HG02884 (cell line): ENCODE data around the gene ITGA1.
"Not testable (repeated sequence)": the region's sequence is repeated elsewhere in the genome, so short reads cannot be mapped to it uniquely, and the experiment has no call there.

Source experiments
- ATAC-seq: cut with Tn5 transposase; IDR thresholded peaks from one replicate; pipeline ENCODE4 v1.9.1; 2021; ENCODE audit warnings: mild to moderate bottlenecking, moderate library complexity; ENCODE audit not compliant: unreplicated experiment

ITGA1 gene

DNA sequence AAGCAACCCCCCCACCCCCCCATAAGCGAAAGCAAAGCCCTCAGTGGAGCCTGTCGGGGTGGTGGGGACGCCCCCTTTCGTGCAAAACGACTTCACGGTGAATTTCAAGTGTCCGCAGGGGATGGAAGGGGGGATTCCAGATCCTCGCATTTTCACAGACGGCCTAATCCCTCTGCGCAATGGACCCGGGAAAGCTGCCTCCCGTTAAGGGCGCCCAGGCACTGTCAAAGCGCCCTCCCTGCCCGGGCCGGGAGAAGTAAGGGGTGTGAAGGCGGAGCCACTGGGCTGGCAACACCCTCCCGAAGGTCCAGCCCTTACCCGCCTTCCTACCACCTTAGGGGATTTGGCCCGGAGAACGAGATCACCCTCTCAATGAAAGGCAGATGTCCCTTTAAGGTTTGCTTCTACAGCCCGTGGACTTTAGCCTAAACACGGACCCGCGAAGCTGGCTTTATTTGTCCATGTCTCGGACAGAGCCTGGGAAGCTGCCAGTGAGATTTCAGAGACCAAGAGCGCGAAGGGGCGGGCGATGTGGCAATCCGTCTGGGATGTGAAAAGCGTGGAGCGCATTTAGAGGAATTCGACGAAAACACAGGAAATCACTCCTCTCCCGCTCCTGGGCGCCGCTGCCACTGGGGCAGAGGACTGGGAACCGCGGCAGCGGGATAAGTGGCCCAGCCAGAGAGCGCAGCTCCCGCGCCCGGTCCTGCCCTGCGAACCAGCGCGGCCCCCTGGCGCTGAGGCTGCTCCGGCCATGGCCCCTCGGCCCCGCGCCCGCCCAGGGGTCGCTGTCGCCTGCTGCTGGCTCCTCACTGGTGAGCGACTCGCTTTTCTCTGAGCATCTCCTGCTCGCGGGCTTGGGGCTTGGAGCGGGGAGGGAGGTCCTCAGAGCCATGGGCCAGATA, at the start of gene ITGA1, which contains the start of gene PELO:
ITGA1 (plus strand) TSS at position 317 of the 905 bp plus-strand sequence; CDS start at position 755, 438 bp downstream.
PELO (plus strand) TSS at position 317 of the 905 bp plus-strand sequence. CDS start 12,479 bp downstream, outside the sequence.
- peak; percentile 65 for ATAC-seq

DNA sequence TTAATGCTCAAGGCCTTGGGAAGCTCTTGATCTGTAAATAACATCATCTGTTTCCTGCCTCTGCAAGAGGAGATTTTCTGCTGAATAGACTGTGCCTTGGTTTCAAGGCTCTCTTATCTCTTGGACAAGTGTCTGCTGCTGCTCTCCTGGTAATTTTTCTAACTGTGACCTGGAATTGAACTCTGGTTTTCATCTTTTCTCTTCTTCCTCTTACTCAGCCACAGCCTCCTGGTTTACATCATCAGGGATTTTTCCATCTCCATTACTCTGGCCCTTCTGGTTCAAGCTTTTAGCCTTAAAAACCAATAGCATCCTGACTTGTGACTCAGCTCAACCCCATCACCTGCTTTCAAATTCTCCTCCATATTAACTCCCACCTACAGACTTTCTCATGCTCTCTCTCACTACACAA, 49.6 kb upstream of the ITGA1 start:
- ATAC-seq = peak; percentile 87

DNA sequence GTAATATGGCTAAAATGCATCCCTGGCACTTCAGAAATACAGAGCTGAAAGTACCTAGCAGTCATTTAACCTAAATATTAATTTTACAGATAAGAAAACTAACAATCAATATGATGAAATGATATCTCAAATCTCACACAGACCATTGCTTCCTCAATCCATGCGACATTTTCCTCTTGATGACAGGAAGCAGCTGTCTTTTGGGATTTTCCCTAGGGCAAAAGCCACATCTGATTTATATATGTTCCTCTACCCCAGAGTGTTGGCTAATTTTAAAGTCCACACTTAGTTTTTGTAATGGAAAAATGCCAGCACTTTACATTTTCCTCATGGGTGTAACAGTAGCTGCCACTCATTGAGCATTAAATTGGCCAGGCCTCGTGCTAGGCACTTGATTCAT, 47.7 kb upstream of the ITGA1 start:
- no peak for ATAC-seq

DNA sequence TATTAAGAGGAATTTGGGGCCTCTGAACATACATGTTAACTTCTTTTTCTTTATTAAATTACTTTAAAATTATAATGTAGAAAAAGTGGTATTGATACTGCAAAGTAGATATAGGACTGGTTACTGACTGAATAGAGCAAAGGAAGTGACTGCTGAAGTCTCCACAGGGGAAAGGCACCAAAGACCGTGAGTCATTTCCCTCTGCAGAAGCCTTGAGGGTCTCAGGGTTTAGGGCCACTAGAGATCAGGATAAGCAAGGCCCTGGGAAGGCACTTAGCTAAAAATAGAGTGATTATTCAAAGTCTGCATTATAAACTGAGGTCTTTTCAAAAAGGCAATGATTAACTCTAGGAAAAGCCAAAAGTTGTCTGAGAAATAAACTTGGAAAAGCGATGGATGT, 44.7 kb upstream of the ITGA1 start:
- no peak for ATAC-seq

DNA sequence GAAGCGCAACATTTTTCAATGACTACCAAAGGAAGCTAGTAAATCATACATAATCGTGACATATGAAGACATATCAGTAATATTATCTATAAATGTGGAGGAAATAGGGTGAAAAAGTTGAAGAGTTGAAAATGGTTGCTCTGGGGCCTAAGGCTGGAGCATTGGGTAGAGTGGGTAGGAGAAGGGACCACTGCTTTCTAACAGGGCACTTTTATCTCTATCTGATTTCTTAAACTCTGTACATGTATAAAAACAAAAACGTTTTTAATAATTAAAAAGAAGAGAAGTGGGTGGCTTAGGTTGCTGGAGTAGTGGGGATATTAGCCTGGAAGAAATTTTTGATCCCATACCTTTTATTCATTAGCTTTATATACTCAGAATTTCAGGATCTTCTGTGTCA, 44.2 kb upstream of the ITGA1 start:
- ATAC-seq = no peak

DNA sequence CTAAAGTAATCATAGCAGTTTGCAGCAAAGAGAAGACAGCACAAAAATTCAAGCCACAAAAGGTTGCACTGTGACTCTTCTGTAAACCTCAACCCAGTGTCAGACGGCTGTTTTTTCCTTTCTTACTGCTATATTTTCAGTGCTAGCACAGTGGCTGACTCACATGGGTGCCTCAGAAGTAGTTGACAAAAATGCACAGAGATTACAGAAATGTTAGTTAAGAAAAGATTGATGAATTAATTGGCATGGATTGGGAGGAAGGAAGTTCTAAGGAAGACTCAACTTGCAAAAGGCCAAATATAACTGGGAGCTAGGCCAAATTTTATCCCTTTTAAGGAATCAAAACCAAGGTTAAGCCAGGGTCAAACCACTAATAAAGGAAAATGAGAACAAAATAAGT, 43.7 kb upstream of the ITGA1 start:
- peak; percentile 86 for ATAC-seq

DNA sequence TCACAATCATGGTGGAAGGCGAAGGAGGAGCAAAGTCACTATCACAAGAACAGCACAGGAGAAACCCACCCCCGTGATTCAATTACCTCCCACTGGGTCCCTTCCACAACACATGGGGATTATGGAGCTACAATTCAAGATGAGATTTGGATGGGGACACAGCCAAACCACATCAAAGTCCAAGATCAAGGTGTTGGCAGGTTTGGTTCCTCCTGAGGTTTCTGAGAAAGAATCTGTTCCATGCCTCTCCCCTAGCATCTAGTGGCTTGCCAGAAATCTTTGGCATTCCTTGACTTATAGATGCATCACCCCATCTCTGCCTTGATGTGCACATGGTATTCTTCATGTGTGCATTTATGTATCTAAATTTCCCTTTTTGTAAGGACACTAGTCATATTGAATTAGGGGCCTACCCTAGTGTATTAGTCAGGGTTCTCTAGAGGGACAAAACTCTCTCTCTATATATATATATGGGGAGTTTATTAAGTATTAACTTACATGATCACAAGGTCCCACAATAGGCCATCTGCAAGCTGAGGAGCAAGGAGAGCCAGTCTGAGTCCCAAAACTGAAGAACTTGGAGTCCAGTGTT, 42.8 kb upstream of the ITGA1 start:
- not testable (repeated sequence) for ATAC-seq

DNA sequence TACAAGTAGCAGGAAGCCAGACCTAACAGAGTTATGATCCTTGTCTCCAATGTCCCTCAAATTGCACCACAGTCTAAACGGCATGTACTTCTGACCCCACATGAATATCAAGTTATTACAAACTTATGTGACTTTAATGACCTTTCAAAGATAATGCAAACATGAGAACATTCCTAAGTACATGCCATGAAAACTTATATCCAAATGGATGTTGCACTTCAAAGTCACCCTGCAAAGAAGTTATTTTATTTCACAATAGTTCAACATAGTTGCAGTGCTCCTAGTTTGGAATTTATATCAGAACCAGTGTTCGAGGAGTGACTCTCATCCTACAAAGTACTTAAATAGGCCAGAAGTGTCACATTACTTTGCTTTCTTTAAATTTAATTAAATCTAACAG, 41.2 kb upstream of the ITGA1 start:
- no peak for ATAC-seq

DNA sequence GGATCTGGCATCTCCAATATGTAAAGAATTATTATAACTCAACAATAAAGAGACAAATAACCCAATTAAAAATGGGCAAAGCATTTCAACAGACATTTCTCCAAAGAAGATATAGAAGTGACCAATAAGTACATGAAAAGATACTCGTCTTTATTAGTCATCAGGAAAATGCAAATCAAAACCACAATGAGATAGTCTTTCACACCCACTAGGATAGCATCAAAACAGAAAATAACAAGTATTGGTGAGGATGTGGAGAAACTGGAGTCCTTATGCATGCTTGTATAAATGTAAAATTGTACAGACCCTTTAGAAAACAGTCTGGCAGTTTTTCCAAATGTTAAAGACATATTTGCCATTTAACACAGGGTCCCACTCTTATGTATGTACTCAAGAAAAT, 39.1 kb upstream of the ITGA1 start:
- ATAC-seq = peak; percentile 49

DNA sequence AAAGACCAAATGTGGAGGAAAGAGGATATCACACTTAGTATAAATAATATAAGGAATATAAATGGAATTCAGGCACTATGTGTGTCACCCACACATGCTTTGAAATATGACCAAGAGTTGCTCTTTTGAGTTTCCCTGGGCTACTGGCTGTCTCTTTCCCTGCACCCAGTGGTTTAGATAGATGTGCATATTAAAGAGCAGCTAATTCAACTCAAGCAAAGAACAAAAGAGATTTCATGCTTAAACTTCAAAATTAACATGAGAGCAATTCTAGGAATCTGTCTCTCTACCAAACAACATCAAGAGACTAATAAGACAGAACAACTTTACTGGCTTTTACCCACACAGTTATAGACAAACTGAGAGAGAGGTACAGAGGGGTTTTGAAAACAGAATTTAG, 38.0 kb upstream of the ITGA1 start:
- no peak for ATAC-seq

DNA sequence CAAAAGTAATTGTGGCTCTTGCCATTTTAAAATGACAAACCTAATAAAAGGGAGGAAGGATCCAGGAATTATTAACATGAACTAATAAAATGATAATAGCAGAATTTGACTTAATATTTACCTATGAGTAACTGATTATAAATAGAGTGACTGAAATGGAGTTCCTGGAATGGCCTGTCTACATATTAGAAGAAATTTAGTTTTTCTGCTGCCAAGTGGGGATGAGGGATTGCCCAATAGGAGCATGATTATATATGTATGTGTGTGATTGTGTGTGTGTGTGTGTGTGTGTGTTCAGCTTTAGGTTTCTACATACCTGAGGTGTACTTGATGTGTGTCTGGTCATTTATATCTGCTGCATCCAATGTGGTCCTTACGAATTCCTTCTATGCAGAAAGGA, 36.6 kb upstream of the ITGA1 start:
- no peak for ATAC-seq

DNA sequence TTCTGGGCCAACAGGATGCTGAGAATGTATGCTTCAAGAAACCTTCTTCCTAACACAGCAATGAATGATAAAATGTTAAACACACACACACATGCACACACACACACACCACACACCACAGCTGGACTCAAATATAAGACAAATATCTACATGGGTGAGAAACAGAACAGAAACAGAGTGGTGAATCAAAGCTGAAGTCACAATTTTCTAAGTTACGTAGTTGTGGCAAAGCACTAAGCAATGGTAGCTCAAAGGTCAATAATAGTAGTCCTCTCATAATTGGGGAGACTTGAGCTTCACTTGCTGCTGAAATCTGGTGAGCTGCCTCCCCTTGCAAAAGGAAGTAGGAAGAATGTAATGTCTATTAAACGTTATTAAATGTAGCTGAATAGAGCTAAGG, 33.7 kb upstream of the ITGA1 start:
- no peak for ATAC-seq

DNA sequence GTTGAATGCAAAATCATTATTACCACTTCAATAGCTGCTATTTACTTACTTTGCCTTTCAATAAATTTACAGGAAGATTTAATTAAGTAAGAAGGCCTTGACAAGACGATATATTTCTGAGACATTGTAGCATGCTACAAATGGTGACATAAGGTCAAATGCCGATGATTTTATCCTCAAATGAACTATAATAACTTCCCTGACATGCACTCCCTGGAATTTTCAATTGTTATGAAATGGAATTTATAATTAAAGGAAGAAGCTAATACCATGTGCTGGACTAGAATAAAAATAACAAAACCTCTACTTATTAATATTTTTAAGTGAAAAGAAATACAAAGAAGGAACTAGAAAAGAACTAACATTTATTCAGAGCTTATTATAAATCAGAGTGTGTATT, 30.2 kb upstream of the ITGA1 start:
- ATAC-seq = no peak

DNA sequence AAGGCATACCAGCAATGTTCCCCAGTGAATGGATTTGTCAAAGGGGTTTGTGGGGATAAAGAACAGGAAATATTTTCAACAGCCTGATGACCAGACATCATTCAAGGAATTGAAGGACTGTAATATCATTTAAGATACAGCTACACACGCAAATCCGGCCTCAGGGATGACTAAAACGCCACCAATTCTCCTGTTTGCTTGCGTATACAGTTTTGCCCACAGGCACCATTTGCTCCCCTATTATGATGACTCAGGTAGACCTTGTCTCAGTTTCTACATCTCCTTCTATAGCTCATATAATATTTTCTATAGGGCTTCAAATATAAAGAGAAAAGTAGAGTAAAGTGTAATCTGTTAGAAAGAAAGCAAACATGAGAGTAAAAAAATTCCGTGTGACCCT, 29.7 kb upstream of the ITGA1 start:
- ATAC-seq = no peak

DNA sequence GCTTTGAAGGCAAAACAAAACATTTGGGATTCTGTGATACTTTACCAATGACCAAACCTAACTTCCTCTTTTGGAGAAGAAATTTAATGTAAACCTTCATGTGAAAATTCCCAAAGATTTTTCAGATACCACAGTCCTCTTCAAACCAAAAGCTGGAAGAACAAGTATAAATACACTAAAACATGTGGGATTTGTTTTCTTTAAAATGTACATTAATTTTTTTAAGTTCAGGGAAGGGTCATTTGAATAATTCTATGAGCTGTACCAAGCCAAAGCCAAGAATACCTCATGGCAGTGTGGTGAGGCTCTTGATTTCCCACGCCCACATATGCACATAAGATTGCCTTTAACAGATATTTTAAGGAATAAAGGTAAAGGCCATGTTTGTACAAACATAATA, 28.4 kb upstream of the ITGA1 start:
- no peak for ATAC-seq

DNA sequence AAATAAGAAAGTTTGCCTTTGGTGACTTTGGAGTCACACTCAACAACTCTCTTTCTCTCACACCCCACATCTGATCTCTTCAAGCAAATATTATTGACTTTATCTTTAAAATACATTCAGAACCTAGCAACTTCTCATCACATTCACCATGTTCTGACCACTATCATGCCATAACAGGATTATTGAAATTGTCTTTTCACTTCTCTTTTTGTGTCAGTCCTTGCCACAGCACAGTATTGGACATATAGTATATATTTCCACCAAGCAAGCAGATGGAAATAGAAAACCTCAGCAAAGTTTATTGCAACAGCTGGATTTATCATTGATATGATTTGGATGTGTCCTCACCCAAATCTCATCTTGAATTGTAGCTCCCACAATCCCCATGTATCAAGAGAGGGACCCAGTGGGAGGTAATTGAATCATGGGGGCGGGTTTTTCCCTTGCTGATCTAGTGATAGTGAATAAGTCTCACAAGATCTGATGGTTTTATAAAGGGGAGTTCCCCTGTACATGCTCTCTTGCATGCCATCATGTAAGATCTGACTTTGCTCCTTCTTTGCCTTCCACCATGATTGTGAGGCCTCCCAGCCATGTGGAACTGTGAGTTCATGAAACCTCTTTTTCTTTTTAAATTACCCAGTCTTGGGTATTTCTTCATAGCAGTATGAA, 26.9 kb upstream of the ITGA1 start:
- ATAC-seq = peak; percentile 78

DNA sequence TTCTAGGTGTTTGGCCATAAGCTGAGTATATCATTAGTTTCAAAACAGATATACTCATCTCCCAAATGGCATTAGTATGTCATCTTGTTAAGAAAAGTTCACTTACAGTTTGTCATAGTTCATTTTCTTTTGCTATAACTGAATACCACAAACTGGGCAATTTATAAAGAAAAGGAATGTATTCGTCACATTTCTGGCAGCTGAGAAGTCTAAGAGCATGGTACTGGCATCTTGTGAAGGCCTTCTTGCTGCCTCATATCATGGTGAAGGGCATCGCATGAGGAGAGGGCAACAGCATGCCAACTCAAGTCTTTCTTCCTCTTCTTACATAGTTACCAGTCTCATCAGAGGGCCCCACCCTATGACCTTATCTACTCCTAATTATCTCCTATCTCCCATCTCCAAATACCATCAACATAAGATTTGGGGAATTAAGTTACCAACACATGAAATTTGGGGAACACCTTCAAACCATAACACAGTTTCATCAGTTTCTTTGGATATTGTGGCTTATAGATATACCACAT, 20.4 kb upstream of the ITGA1 start:
- ATAC-seq = no peak

DNA sequence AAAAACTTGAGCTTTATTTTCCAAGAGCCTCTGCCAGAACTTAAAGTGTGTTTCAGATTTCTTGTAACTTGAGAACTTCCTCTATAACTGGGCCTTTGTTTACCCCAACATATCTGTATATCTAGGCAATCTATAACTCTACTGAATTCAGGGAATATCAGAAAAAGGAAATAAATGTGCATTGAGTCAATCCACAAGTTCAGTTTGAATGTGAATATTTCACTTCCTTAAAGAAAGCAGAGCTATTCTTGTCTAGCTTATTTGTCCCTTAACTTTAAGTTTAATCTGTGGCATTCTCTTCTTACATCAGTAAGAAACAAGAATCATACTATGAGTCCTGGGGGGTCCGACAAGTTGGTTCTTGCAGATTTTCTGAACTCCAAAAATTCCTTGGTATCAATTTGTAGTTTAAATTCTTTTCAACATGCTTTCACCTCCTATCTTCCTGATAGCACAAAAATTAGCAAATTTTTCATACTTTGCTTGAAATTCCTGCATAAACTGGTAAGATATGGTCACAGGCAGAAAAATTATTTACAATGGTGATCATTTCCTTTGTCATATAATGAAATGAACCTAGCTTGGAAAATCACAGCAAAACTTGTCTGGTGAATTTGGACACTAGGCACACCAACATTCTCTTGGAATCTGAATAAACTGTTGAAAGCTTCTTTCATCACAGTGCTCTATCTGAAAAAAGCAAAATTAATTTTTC, 19.8 kb upstream of the ITGA1 start:
- ATAC-seq = peak; percentile 50

DNA sequence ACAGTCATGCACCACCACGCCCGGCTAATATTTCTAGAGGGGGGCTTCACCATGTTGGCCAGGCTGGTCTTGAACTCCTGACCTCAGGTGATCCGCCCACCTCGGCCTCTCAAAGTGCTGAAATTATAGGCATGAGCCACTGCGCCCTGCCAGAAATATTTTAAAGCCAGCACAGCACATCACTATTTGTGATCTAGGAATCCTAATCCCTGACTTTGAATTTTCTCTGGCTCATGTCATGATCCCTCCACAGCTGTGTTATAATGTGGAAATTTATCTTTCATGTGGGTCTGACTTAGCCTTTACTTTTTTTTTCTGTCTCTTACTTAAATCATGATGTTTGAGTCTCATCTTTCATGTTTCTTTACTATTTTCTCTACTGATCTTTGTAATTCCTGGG, 18.7 kb upstream of the ITGA1 start:
- no peak for ATAC-seq

DNA sequence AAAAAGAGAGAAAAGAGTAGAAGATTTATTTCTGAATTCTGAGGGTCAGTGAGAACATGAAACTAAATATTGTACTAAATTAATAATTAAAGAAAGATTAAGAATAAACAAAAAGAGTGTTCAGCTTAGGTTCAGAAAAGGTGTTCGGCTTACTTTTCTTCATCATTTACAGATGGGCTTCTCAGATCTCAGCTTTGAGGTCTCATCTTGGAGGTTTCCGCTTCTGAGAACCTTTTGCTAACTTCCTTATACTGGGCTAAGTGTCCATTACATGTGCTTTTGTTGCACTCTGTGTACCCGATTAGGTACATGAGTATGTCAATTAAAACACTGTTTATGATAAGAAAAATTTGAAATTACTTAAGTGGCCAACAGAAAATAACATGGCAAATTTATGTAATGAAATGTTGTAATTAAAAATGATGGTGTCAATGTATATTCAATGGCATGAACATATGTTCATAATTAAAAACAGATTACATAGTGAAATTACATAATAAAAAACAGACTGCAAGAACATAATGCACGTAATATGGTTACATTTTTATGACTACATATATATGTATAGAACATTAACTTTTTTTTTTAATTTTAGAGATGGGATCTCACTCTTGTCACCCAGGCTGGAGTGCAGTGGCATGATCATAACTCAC, 17.3 kb upstream of the ITGA1 start:
- no peak for ATAC-seq
